Cardiac septum (tissue), 1 donor: ENCODE results near the gene RFXANK. TPM values are rescaled to one million over a fixed set of nuclear protein-coding genes. Genes with fewer than 3 reads are reported as not detected.
A peak's percentile ranks its signal among the peaks of the same experiment; 100 is the strongest.
"Not testable (repeated sequence)": the region's sequence is repeated elsewhere in the genome, so short reads cannot be mapped to it uniquely, and the experiment has no call there.

Source experiments
- DNase-seq: peaks from one replicate; pipeline ENCODE4 v3.0.0-alpha.2; 2020; ENCODE audit warnings: low spot score
- intact Hi-C: fragments of 100-400 bp; cut with DNase I; formaldehyde crosslinking; loops from one replicate; pipeline ENCODE4 v1.14.0; 2022
- total RNA-seq: library from RNA; stranded (reverse); fragmentation: NEBNext Ultra II Directional; extraction: Animal tissue kit (Norgen Biotek cat#: 25700); gene quantifications from one replicate; pipeline ENCODE4 v1.2.1, GENCODE V29; 2021
- donor health status: DM: no; HTN: no; CAD: no.

RFXANK gene
- total RNA-seq, 1 donor from 2014 or later = 29.6 TPM

DNA sequence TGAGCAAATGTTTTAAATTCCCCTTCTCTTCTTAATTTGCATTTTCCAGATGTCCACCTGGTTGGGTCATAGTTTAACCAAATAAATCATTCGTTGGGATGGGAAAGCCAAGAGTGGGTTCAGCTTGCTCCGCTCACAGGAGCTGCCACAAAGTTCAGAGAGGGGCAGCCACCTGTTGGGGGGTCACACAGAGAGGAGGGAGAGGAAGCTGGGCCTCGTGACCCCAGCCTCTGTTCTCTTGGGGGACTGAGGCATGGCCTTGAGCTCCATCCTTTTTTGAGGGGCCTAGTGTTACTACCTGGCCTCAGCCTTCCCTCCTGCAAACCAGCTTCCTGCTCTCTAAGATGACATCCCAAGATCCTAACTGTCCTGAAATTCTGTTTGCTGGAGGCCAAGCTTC, 24.4 kb upstream of the RFXANK start:
- intact Hi-C loops = no loop called here
- no peak for DNase-seq

DNA sequence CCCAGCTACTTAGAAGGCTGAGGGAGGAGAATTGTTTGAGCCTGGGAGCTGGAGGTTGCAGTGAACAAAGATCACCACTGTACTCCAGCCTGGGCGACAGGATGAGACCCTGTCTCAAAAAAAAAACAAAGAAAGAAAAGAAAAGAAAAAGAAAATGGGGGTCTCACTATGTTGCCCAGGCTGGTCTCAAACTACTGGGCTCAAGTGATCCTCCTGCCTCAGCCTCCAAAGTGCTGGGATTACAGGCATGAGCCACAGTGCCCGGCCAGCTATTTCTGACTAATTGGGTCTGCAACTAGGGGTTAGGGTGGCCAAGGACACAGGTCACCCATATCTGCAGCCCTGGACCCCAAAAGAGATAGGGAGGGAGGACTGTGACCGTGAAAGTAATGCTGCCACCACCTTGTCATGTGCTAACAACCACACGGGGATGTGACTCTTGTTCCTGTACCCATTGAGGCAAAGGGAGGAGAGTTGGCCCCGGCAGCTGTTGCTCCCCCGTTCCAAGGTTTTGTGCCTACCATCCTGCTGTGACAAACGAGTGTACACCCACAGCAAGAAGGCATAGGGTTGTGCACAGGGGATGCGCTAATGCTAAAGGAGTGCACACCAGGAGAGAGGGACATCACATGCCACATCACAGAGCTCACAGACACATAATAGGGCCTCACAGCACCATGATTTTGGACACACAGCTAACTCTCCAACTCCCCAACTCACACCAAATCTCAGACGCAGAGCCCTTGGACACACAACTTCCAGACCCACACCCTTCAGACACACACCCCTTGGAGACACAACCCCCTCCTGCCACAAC, 22.6 kb upstream of the RFXANK start:
- no peak for DNase-seq
- intact Hi-C loops = no loop called here

GRCh38 chr19:19170053-19170872, 21.8 kb upstream of the RFXANK start, which contains the start of gene MEF2B:
MEF2B (minus strand) TSS chr19:19170263; CDS start chr19:19150735, 19,528 bp downstream.
- intact Hi-C loops = no loop called here
- peak; percentile 91 for DNase-seq

GRCh38 chr19:19170873-19171672, 21.0 kb upstream of the RFXANK start:
- no peak for DNase-seq
- intact Hi-C loops = no loop called here

GRCh38 chr19:19171821-19172532, 20.1 kb upstream of the RFXANK start:
- DNase-seq = no peak
- intact Hi-C loops = no loop called here

DNA sequence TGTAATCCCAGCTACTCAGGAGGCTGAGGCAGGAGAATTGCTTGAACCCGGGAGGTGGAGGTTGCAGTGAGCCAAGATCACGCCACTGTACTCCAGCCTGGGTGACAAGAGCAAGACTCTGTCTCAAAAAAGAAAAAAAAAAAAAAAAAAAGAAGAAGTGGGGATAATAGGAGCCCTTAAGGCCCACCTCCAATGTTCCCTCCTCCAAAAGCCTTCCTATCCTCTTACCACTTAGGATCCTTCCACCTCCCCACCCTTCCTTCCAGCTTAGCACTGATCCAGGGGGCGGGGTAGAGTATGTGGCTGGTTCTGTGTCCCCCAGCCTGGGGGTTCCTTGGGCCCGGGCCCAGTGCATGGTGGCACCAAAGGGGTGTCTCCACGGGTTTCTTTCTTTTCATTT, 18.8 kb upstream of the RFXANK start:
- DNase-seq, intact Hi-C loops: not testable (repeated sequence)

DNA sequence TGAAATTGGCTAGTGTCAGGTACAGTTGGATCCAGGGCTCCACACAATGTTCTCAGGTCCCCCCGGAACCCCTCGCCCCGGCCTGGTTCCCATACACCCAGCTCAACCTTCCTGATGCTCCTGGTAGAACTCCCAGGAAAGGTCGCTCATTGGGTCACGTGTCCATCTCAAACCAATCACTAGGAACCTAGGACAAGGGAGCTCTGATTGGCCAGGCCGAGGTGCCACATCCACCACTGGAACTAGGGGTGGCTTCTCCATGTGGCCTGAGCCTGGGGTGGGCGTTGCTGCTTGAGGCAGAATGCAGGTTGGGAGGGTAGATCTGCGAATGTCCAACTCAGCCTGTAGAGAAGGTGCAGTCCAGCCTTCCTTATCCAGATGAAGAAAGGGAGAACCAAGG, 15.1 kb upstream of the RFXANK start:
- intact Hi-C loops = no loop called here

DNA sequence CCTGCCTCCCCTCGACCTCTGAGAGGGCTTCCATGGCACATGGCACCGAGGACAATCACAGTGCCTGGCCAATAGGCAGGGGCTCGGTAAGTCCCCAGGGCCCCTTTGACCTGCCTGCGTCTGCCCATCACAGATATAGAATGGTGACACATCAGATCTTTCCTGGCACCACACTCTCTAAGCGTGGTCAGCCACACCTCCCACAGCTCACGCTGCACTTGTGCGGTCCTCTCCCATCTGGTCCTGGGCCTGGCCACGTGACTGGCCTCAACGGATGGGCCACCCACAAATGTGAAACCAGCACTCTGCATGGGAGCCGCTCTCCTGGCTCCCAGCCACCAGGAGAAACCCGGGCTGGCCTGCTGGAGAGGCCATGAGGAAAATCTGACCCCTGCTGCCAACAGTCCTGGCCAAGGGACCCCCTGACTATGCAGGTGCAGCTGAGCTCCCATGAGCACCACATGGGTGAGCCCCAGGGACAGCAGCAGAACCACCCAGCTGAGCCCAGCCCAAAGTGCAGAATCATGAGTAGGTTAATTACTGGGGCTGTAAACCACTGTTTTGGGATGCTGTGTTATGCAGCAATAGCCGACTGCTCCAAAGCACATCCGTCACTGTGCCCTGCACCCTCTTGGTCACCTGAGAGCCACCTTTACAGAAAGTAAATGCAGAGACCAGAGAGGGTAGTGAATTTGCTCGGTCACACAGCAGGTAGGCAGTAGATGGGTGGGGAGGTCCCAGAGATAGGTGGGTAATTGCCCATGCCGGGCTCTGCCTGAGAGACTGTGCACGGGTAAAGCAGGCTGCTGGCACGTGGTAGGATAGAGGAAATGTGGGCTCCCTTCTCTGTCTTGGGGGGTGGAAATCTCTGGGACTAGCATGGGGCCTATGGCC, 12.3 kb upstream of the RFXANK start:
- no peak for DNase-seq
- intact Hi-C loops = no loop called here

More for the DNA sequence above, 15.1 kb upstream of the RFXANK start:
- no peak for DNase-seq

GRCh38 chr19:19181488-19181998, 10.5 kb upstream of the RFXANK start:
- DNase-seq = no peak
- intact Hi-C loops = no loop called here

DNA sequence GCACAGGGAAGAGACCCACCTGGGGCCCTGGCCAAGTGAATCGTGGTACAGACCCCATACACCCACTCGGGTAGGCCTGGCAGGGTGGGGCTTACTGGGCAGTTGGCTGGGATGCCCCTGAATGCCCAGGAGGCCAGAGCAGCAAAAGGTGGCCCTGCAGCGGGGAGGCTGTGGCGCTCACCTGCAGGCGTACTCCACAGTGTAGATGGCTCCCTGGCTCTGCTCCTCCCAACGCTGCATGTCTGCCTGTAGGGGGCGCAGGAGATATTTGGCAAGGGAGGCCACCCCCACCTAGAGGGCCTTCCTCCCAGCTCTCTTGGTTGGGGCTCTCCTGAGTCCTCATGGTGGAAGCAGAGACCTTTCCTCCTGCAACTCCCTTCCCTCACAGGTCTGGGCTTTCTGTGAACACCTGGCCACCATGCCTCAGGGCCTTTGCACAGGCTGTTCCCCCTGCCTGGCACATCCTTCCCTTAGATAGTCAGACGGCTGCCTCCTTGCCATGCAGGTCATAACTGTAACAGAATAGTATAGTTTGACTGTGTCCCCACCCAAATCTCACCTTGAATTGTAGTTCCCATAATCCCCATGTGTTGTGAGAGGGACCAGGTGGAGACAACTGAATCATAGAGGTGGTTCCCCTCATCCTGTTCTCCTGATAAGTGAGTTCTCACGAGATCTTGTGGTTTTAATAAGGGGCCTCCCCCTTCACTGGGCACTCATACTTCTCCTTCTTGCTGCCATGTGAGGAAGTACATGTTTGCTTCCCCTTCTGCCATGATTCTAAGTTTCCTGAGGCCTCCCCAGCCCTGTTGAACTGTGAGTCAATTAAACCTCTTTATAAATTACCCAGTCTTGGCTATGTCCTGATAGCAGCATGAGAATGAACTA, 6.0 kb upstream of the RFXANK start:
- intact Hi-C loops = no loop called here
- DNase-seq = no peak

DNA sequence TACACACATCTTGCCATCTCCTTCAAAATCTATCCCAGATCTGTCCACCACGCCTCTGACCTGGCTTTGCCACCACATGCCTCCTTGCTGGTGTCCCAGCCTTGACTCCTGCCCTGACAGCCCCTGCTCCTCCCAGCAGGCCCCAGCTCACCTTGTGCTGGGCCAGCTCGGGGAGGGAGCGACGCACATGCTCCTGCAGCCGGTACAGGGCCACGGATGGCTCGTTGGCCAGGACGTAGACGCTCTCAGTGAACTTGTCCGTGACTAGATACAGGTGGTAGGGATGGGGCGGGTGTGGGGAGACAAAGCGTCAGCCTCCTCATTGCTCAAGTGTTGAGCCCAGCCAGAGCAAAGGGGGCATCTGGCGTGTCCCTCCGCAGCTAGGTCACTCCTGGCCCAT, 5.3 kb upstream of the RFXANK start:
- intact Hi-C loops = no loop called here
- DNase-seq = no peak

DNA sequence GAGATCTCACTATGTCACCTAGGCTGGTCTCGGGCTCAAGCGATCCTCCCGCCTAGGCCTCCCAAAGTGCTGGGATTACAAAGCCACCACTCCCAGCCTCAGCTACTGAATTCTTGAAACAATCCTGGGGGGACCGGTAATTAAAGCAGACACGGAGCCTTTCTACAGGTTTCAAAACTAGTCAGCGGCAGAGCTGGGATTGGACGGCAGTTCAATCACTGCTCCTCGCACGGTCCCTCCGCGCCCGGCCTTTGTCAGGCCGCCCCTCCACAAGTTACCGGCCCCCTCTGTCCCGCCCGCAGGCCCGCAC, 335 bp upstream of the RFXANK start:
- no peak for DNase-seq
- intact Hi-C loops = loop anchor here (1.0 to 10.0 kb wide), 5 partner anchors 12 to 313 kb away; partner anchors contain the start of genes GATAD2A, MAU2, NR2C2AP and SLC25A42

DNA sequence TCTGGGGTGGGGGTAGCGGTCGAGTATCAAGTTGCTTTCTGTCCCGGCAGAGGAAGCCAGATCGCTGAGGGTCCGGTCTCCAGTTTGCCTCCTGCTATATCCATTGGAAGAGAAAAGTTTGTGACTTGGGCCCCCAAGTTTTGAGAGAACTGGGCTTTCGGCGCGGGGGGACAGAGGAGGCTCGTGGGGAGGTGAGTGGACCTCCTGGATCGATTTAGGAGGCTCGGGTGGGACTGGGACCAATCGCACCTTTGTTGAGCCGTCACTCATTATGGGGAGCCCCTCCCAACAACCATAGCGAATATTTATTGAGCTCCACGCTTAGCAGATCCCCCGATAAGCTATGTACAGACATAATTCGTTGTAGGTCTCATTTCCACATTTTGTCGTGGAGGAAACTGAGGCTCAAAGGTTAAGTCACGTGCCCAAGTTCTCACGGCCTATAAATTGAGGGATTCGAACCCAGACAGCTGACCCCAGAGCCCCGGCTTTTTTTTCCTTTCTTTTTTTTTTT, 909 bp downstream of the RFXANK start:
- intact Hi-C loops = loop anchor here (1.0 to 10.0 kb wide), 5 partner anchors 10 to 312 kb away; partner anchors contain the start of genes GATAD2A, MAU2, NR2C2AP and SLC25A42
- no peak for DNase-seq

DNA sequence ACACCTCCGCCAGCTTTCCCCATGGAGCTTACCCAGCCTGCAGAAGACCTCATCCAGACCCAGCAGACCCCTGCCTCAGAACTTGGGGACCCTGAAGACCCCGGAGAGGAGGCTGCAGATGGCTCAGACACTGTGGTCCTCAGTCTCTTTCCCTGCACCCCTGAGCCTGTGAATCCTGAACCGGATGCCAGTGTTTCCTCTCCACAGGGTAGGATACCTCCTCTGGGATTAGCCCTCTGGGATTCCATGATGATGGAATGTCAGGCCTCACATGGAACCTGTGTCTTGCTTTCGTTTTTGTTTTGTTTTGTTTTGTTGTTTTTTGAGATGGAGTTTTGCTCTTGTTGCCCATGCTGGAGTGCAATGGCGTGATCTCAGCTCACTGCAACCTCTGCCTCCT, 1.9 kb downstream of the RFXANK start:
- DNase-seq = no peak
- intact Hi-C loops = loop anchor here (2.0 to 10.0 kb wide), 4 partner anchors 127 to 311 kb away; partner anchors contain the start of genes GATAD2A, MAU2, SLC25A42 and SUGP1

DNA sequence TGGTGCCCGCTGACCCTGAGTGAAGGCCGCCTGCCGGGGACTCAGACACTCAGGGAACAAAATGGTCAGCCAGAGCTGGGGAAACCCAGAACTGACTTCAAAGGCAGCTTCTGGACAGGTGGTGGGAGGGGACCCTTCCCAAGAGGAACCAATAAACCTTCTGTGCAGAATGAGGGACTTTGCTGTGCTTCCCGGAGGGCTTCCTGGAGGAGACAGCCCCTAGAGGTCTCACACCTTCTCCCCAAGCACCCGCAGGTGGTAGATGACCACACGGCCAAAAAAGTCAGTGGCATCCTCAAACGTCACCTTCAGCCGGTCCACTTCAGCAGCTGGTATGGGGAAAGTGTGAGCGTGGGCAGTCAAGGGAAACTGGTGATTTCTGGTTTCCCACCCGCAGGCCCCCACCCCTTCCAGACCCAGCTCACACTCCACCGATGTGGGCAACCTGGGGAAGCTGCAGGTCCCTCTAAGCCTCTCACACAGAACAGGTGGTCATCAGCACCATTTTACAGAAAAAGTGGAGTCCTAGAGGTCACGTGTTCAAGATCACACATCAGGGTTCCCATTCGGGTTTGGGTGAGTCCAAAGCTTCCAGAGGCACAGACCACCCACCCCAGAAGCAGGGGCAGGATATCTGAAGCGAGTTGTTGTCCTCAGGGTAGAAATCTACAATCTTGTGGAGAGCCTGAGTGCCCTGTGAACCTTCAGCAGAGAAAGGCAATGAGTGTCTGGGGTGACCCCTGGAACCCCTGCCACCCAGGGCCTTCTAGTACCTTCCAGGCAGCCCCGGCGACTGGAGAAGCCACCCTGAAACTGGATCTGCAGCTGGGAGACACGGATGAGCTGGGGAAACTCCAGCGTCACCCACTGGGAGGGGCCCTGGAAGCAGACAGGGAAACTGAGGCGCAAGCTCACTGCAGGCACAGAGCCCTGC, 9.9 kb downstream of the RFXANK start:
- no peak for DNase-seq
- intact Hi-C loops = no loop called here

- intact Hi-C loops = loop anchor here (1.0 kb wide), 1 partner anchor 10 kb away; the partner anchor contains the start of genes BORCS8 and RFXANK
- DNase-seq = no peak
These were observed 10.6 kb downstream of the RFXANK start for GRCh38 chr19:19202707-19203011.
